ENCODE data around the gene FAM107B. TPM values are rescaled to one million over a fixed set of nuclear protein-coding genes. Genes with fewer than 3 reads are reported as not detected.

Gene FAM107B
- total and polyA plus RNA-seq, 2 of the 8 experiments (the other 6 are each of a cell fraction or from before 2014, with no cell fraction given): 7.5 to 28.1 TPM

GRCh38 chr10:14507781-14508180 is 266.9 kb downstream of the FAM107B start:
- H3K9me3 ChIP-seq (ENCODE audit: insufficient read depth in 2 of 2, low read depth in 1 of 2, low read length in 1 of 2): no peaks in the 10 kb centered on the region
- H2BK12ac ChIP-seq (ENCODE audit: low read depth, low read length): no peak overlapping the region
- FAIRE-seq (no peak), DNase-seq (ENCODE audit: low read depth in 1 of 2, low spot score in 2 of 2) (no peak)
- H3K79me1 ChIP-seq (ENCODE audit: low read depth, low read length): no peaks in the 10 kb centered on the region
- H3K4me1 ChIP-seq (replicated peaks in 1 of 4; ENCODE audit: control insufficient read depth in 3 of 4, insufficient read depth in 4 of 4, low read length in 3 of 4): no peaks in the 10 kb centered on the region
- H4K20me1 ChIP-seq (replicated peaks in 1 of 2; ENCODE audit: control insufficient read depth in 1 of 2, insufficient read depth in 2 of 2, low read length in 2 of 2): no peaks in the 10 kb centered on the region
- no peaks in the 10 kb centered on the region for H3K23me2 ChIP-seq (ENCODE audit: low read depth, low read length)
- 82% methylated on average over 4 of the region's 4 CpGs; no CpG with 5 or more reads in 1 of the 2 experiments for WGBS, 2 experiments (ENCODE audit: extremely low coverage in 1 of 2, insufficient coverage in 1 of 2, insufficient read length in 1 of 2, insufficient replicate concordance in 2 of 2, low coverage in 1 of 2, low lambda C conversion rate in 2 of 2, missing lambda C conversion rate in 1 of 2)
- H3K18ac ChIP-seq (ENCODE audit: extremely low read depth, low read length): no peak overlapping the region
- H3K79me2 ChIP-seq (ENCODE audit: control insufficient read depth in 1 of 2, insufficient read depth in 2 of 2, low read length in 2 of 2): no peaks in the 10 kb centered on the region
- ChIA-PET POLR2A (ENCODE audit: partially characterized antibody) (no interaction called here), CTCF (ENCODE audit: partially characterized antibody) (interaction anchor here (0.9 to 2.5 kb wide), 6 partner anchors 10 to 312 kb away, joined by 3 to 10 read pairs (median 4); no protein-coding TSS in a partner anchor)
- H3K4ac ChIP-seq (replicated peaks; ENCODE audit: insufficient read length, low read depth, low read length): no peak overlapping the region
- no peak overlapping the region for H3K14ac ChIP-seq (ENCODE audit: insufficient read length)
- H3K36me3 ChIP-seq (ENCODE audit: control insufficient read depth in 2 of 4, insufficient read depth in 4 of 4, low read length in 3 of 4): no peaks in the 10 kb centered on the region
- H2BK20ac ChIP-seq (ENCODE audit: low read length): no peak overlapping the region
- H3K4me2 ChIP-seq (ENCODE audit: insufficient read depth in 1 of 2, low read depth in 2 of 2, low read length in 2 of 2): no peak overlapping the region
- no peak overlapping the region for H3K23ac ChIP-seq (ENCODE audit: insufficient read length)
- H2AK5ac ChIP-seq (ENCODE audit: low read depth, low read length): no peak overlapping the region
- no peak overlapping the region for H2BK5ac ChIP-seq (ENCODE audit: low read depth, low read length)
- H4K5ac ChIP-seq (ENCODE audit: insufficient read length, low read depth, low read length): no peak overlapping the region
- H3K56ac ChIP-seq (replicated peaks; ENCODE audit: insufficient read length, low read depth, low read length): no peak overlapping the region
- H4K91ac ChIP-seq (replicated peaks; ENCODE audit: insufficient read length, low read length): no peak overlapping the region
- no peak overlapping the region for H2AFZ ChIP-seq (ENCODE audit: low read length)
- no peak overlapping the region for H3K27ac ChIP-seq (ENCODE audit: low read depth, low read length)
- no peak overlapping the region for H3K4me3 ChIP-seq (ENCODE audit: extremely low read depth in 1 of 4, insufficient read depth in 2 of 4, low read depth in 3 of 4, low read length in 4 of 4)
- H2BK120ac ChIP-seq (replicated peaks; ENCODE audit: low read depth, low read length): no peak overlapping the region
- no peak overlapping the region for H3K9ac ChIP-seq (replicated peaks in 1 of 4; ENCODE audit: extremely low read depth in 1 of 4, low read depth in 3 of 4, low read length in 3 of 4)
- no peak overlapping the region for H4K8ac ChIP-seq (ENCODE audit: extremely low read depth, insufficient read depth, low read length)
- TF ChIP-seq RBBP5 (IDR thresholded peaks at IDR 0.05; ENCODE audit: borderline replicate concordance, low read depth, low read length): no peak
- no peak for TF ChIP-seq EZH2 (IDR thresholded peaks at IDR 0.05; ENCODE audit: low read depth, low read length, severe bottlenecking)
- H2BK15ac ChIP-seq (ENCODE audit: low read length): no peak overlapping the region
- H3K27me3 ChIP-seq (replicated peaks in 1 of 4; ENCODE audit: control insufficient read depth in 3 of 4, extremely low read depth in 1 of 4, insufficient read depth in 3 of 4, low read length in 3 of 4): no peaks in the 10 kb centered on the region

Measured in H1 (cell line).